ENCODE results near the gene RABEP1. TPM values are rescaled to one million over a fixed set of nuclear protein-coding genes. Genes with fewer than 3 reads are reported as not detected.

The RABEP1 gene
- total and polyA plus RNA-seq, 12 donors = 19.5 to 69.1 (median 56.8) TPM

- 97% methylated on average over 4 of the region's 4 CpGs for WGBS, 2 donors
These were observed 88.3 kb downstream of the RABEP1 start for GRCh38 chr17:5370411-5370810.

GRCh38 chr17:5373112-5373511, 91.0 kb downstream of the RABEP1 start:
- H3K4me1 ChIP-seq = no peaks in the 10 kb centered on the region
- intact Hi-C loops (cut with DNase I) = no loop called here
- ATAC-seq = no peak
- H3K27me3 ChIP-seq = no peaks in the 10 kb centered on the region
- no peak for TF ChIP-seq CTCF (IDR thresholded peaks at IDR 0.05)
- no peak overlapping the region for H3K4me3 ChIP-seq
- no peaks in the 10 kb centered on the region for H3K9me3 ChIP-seq
- DNase-seq = no peak
- peaks cover 0 to 100% (median 75%) of the 10 kb centered on the region in 9 donors for H3K36me3 ChIP-seq
- no peak overlapping the region for H3K27ac ChIP-seq
- WGBS, 2 donors = 78 to 81% methylated on average over 6 of the region's 6 CpGs

More at GRCh38 chr17:5370411-5370810, 88.3 kb downstream of the RABEP1 start:
- DNase-seq = no peak
- Histone ChIP-seq H3K36me3 (peaks cover 0 to 100% (median 65%) of the 10 kb centered on the region in 9 donors), H3K4me1 (no peaks in the 10 kb centered on the region), H3K4me3 (no peak overlapping the region), H3K27ac (no peak overlapping the region), H3K27me3 (no peaks in the 10 kb centered on the region), H3K9me3 (no peaks in the 10 kb centered on the region)
- intact Hi-C loops (cut with DNase I) = no loop called here
- ATAC-seq = no peak
- no peak for TF ChIP-seq CTCF (IDR thresholded peaks at IDR 0.05)

- 90 to 93% methylated on average over 3 of the region's 3 CpGs for WGBS, 2 donors
- ATAC-seq = no peak
- no peak overlapping the region for H3K4me3 ChIP-seq
These were observed 96.6 kb downstream of the RABEP1 start for GRCh38 chr17:5378566-5379207.

GRCh38 chr17:5379351-5380107, 97.4 kb downstream of the RABEP1 start:
- 89 to 95% methylated on average over 11 of the region's 11 CpGs for WGBS, 2 donors
- intact Hi-C loops (cut with DNase I) = no loop called here
- H3K4me1 ChIP-seq = no peaks in the 10 kb centered on the region
- no peak overlapping the region for H3K27ac ChIP-seq
- ATAC-seq = no peak
- no peak for TF ChIP-seq CTCF (IDR thresholded peaks at IDR 0.05)
- H3K36me3 ChIP-seq = peaks cover 6 to 100% (median 80%) of the 10 kb centered on the region in 9 donors
- H3K27me3 ChIP-seq = no peaks in the 10 kb centered on the region
- H3K4me3 ChIP-seq = no peak overlapping the region
- no peak for DNase-seq
- no peaks in the 10 kb centered on the region for H3K9me3 ChIP-seq

More at GRCh38 chr17:5378566-5379207, 96.6 kb downstream of the RABEP1 start:
- Histone ChIP-seq H3K9me3 (no peaks in the 10 kb centered on the region), H3K36me3 (peaks cover 6 to 100% (median 72%) of the 10 kb centered on the region in 9 donors), H3K27me3 (no peaks in the 10 kb centered on the region), H3K4me1 (no peaks in the 10 kb centered on the region), H3K27ac (no peak overlapping the region)
- no peak for DNase-seq
- intact Hi-C loops (cut with DNase I) = no loop called here
- TF ChIP-seq CTCF (IDR thresholded peaks at IDR 0.05) = no peak

All from heart right ventricle (tissue), 16 donors.